GM21576 (cell line): ENCODE measurements around the gene ZFP28.

ENCODE experiments used
- ATAC-seq: cut with Tn5 transposase; IDR thresholded peaks from one replicate; pipeline ENCODE4 v1.9.1; 2021; ENCODE audit warnings: mild to moderate bottlenecking, moderate library complexity; ENCODE audit not compliant: unreplicated experiment

The ZFP28 gene

DNA sequence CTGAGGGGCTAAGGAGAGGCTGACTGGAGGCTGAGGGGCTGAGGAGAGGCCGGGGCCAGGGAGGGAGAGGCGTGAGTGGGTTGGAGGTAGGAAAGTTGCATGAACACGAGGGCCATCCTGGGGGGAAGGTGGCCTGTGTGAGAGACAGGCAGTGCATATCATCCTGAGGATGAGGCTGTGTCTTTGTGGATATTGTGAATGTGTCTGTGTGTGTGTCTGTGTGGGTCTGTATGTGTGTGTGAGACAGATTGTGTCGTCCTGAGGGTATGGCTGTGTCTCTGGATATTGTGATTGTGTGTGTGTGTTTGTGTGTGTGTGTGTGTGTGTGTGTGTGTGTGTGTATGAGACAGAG, 56.8 kb downstream of the ZFP28 start:
- peak; percentile 17 for ATAC-seq

DNA sequence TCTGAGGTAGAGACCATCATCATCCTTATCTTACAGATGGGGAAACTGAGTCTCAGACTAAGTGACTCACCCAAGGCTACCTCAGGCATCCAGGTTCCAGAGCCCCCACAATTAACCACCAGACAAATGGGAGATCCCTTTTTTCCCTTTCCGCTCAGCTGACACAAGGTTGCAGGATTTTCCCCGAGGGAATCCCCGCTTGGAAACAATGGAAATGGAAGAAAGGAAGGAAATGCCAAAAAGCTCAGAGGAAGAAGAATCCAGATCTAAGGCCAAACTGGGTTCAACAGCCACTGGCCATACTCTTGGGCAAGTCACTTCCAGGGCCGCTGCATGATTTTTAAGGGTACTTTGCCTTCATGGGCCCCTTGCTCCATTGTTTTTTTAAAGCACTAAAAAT, 57.9 kb downstream of the ZFP28 start:
- no peak for ATAC-seq

DNA sequence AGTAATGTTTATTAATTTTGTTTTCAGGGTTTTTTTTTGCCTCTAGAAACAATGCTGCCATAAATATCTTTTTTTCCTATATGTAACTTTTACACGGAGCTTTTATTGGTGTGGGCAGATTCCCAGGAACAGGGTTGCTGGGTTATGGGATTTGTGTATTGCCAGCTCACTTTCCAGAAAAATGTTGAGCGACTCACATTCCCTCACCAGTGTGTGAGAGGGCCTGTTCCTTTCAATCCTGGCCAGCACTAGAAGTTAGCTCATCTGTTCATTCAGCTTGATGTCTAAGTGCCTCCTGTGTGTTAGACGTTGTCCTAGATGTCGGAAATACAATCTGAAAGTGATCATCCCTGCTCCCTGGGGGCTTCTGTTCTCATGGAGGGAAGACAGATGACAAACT, 58.9 kb downstream of the ZFP28 start:
- ATAC-seq, result no peak

DNA sequence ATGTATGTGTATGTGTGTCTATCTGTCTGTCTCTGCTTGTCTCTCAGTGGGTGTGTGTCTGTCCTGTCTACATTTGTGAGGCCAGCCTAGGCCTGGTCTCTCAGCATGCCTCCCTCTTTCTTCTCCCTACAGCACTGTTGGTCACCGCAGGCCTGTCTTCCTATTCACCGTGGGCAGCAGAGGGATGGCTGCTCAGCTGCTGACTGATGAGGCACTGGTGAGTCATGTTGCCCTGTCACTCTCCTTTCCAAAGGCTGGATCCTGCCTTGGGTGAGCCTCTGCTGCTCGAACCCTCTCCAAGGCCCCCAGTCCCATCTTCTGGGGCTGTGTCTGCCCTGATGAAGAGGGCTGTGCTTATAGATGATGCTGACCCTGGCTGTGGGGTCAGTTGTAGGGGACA, 62.6 kb downstream of the ZFP28 start:
- no peak for ATAC-seq

DNA sequence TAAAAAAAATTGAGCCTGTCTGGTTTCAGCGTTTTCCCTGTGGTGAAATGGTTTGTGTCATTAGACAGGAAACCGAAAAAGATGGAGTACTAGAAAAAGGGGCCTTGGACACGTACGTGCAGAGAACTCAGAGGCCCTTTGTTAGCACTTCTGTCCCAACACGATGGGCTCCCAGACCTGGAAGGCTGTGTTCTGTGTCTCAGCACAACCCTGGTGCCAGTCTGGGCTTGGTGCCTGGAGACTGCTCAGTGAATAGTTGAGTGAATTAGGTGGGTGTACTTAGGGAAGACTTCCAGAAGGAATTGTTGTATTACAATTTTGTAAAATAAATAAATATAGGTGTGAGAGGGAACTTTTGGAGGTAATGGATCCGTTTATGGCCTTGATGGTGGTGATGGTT, 65.1 kb downstream of the ZFP28 start:
- no peak for ATAC-seq
